ENCODE results near the gene GRK2. TPM values are rescaled to one million over a fixed set of nuclear protein-coding genes. Genes with fewer than 3 reads are reported as not detected.

GRK2 gene
- total RNA-seq, 1 donor from 2014 or later, result 46.8 TPM

DNA sequence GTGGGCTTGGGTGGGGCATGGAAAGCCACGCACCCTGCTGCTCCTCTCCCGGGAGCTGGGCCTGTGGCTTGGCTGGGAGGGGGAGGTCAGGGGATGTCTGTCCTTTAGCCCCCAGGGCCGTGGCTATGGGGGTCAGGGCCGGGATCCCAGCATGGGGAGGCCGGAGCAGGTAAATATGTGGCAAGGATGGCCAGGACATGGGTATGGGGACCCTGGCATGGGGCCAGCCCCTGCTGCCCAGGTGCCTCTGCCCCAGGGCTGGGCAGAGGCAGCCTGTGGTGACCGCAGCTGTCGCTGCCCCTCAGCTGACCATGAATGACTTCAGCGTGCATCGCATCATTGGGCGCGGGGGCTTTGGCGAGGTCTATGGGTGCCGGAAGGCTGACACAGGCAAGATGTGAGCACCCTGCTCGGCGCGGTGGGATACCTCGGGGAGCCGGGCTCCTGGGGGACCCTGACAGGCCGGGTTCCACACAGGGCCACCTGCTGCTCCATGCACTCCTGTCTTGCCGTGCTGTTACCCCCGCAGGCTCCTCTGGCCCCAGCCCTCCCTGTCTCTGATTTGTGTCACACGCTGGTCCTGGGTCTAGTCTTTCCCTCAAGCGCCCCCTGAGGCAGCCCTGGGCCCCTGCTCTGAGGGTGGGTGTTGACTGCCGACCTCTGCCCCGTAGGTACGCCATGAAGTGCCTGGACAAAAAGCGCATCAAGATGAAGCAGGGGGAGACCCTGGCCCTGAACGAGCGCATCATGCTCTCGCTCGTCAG lies 14.7 kb downstream of the GRK2 start:
- H3K4me3 ChIP-seq (ENCODE audit: low read depth, low read length), result no peak overlapping the region
- DNase-seq (ENCODE audit: low read depth), result no peak
- TF ChIP-seq, protein P1, sequence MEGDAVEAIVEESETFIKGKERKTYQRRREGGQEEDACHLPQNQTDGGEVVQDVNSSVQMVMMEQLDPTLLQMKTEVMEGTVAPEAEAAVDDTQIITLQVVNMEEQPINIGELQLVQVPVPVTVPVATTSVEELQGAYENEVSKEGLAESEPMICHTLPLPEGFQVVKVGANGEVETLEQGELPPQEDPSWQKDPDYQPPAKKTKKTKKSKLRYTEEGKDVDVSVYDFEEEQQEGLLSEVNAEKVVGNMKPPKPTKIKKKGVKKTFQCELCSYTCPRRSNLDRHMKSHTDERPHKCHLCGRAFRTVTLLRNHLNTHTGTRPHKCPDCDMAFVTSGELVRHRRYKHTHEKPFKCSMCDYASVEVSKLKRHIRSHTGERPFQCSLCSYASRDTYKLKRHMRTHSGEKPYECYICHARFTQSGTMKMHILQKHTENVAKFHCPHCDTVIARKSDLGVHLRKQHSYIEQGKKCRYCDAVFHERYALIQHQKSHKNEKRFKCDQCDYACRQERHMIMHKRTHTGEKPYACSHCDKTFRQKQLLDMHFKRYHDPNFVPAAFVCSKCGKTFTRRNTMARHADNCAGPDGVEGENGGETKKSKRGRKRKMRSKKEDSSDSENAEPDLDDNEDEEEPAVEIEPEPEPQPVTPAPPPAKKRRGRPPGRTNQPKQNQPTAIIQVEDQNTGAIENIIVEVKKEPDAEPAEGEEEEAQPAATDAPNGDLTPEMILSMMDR (conservative IDR thresholded peaks at IDR 0.05; ENCODE audit: low read depth, low read length), result no peak

GRCh38 chr11:67281552-67282150 lies 15.4 kb downstream of the GRK2 start:
- DNase-seq (ENCODE audit: low read depth), result no peak
- no peak overlapping the region for H3K4me3 ChIP-seq (ENCODE audit: low read depth, low read length)
- TF ChIP-seq, protein P1 (conservative IDR thresholded peaks at IDR 0.05; ENCODE audit: low read depth, low read length), result no peak

DNA sequence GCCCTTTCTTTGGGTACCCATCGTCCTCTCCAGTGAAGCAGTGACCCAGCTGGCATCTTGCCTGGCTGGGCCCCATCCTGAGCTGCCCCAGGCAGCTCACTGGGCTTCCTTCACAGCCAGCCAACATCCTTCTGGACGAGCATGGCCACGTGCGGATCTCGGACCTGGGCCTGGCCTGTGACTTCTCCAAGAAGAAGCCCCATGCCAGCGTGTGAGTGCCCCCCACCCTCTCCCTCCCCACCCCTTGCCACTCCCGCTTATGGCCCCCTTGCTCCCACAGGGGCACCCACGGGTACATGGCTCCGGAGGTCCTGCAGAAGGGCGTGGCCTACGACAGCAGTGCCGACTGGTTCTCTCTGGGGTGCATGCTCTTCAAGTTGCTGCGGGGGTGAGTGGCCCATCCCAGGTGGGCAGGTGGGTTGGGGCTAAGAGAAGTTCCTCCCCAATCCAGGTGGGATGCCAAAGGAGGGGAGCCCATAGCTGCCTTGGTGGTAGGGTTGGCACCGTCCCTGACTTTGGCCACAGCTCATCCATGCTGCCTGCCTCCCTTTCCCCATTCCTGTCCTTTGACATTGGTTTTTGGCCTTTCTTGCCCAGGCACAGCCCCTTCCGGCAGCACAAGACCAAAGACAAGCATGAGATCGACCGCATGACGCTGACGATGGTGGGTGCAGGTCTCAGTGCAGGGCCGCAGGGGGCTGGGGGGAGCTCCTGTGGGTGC lies 16.0 kb downstream of the GRK2 start:
- TF ChIP-seq, protein P1 (conservative IDR thresholded peaks at IDR 0.05; ENCODE audit: low read depth, low read length), result no peak
- no peak overlapping the region for H3K4me3 ChIP-seq (ENCODE audit: low read depth, low read length)
- no peak for DNase-seq (ENCODE audit: low read depth)

DNA sequence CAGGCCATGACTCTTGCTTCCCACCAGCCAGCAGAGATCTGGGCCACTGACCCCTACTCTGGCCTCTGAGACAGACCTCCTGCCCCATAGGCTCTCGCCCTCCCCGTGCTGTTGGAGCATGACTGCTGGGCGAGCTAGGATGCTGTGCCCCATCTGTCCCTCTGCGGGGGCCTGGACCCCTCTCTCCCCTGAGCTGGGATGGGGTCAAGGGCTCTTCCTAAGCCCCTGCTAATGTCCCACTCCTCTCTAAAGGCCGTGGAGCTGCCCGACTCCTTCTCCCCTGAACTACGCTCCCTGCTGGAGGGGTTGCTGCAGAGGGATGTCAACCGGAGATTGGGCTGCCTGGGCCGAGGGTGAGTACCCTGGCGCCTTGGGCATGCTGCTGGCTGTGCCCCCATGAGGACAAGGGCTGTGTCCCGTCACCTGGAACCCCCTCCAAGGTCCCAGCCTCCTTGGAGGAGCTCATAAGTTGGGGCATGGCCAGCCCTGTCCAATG lies 16.7 kb downstream of the GRK2 start:
- no peak for DNase-seq (ENCODE audit: low read depth)
- no peak overlapping the region for H3K4me3 ChIP-seq (ENCODE audit: low read depth, low read length)
- TF ChIP-seq, protein P1 (conservative IDR thresholded peaks at IDR 0.05; ENCODE audit: low read depth, low read length), result no peak

DNA sequence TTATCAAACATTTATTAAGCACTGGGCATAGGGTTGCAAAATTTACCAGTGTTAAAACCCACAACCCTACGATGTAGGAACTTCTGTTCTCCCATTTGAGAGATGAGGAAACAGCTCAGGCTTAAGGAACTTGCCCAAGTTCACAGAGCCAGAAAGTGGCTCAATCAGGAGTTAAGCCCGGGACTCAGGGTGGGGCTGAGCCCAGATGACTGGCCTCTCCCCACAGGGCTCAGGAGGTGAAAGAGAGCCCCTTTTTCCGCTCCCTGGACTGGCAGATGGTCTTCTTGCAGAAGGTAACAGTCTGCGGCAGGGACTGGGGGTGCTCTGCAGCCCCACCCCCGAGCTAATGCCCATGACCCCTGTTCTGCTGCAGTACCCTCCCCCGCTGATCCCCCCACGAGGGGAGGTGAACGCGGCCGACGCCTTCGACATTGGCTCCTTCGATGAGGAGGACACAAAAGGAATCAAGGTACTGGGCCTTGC lies 17.2 kb downstream of the GRK2 start:
- H3K4me3 ChIP-seq (ENCODE audit: low read depth, low read length), result no peak overlapping the region
- TF ChIP-seq, protein P1 (conservative IDR thresholded peaks at IDR 0.05; ENCODE audit: low read depth, low read length), result no peak

GRCh38 chr11:67284811-67285540 lies 18.7 kb downstream of the GRK2 start:
- DNase-seq (ENCODE audit: low read depth), result no peak
- H3K4me3 ChIP-seq (ENCODE audit: low read depth, low read length), result no peak overlapping the region
- TF ChIP-seq, protein P1 (conservative IDR thresholded peaks at IDR 0.05; ENCODE audit: low read depth, low read length), result no peak

More for the DNA sequence above, 17.2 kb downstream of the GRK2 start:
- no peak for DNase-seq (ENCODE audit: low read depth)

Data from epithelial cell of proximal tubule (primary cell).